Upper lobe of left lung (tissue), 4 donors: Measurements from ENCODE around the gene GOLPH3L.

Source experiments
- POLR2AphosphoS5 ChIP-seq, 2 donors: sonication (generic); formaldehyde crosslinking; IDR thresholded peaks; one replicate each; pipeline ENCODE4 v1.5.1; 2017; ENCODE audit warnings: antibody characterized with exemption in 2 of 2
- TF ChIP-seq, protein P1 (sequence below), 6 experiments: fragments of 450-650 bp in 4 of 6; fragments of 200-600 bp in 2 of 6; sonication (generic) in 2 of 6; IDR thresholded peaks; one replicate each; pipeline ENCODE4 v1.5.1; 2016 to 2019; ENCODE audit warnings: antibody characterized with exemption in 6 of 6

DNA sequence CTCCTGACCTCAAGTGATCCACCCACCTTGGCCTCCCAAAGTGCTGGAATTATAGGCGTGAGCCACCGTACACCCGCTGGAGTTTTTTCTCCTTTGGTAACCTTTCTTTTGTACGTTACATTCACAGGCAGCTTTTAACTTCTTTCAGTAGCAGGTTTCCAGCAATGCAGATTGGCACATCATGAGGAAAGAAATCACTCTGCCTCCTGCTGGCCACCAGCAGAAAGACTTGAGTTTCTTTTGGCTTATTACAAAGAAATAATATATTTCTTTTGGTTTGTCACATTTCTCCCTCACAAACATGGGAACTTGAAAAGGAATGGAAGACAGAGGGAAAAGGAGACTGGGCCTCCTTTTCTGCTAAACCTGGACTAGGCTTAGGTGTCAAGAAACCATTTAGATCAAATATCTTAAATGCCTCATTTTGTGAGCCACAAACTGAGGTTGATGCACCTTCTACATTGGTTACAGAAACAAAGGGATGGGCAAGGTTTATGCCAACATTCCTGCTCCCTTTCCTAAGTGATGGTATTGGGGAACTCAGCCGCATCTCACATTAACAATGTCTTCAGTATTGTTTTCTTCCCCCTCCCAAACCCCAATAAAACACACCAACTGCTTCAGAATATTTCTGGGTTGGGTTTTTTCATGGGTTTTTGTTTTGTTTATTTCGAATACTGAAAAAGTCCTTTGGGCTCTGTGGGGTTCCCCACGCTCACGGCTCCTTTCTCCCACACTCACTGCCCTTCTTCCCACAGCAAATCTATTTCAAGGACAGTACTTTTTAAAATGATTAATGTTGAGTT, 75.3 kb downstream of the GOLPH3L start:
- TF ChIP-seq, protein P1, sequence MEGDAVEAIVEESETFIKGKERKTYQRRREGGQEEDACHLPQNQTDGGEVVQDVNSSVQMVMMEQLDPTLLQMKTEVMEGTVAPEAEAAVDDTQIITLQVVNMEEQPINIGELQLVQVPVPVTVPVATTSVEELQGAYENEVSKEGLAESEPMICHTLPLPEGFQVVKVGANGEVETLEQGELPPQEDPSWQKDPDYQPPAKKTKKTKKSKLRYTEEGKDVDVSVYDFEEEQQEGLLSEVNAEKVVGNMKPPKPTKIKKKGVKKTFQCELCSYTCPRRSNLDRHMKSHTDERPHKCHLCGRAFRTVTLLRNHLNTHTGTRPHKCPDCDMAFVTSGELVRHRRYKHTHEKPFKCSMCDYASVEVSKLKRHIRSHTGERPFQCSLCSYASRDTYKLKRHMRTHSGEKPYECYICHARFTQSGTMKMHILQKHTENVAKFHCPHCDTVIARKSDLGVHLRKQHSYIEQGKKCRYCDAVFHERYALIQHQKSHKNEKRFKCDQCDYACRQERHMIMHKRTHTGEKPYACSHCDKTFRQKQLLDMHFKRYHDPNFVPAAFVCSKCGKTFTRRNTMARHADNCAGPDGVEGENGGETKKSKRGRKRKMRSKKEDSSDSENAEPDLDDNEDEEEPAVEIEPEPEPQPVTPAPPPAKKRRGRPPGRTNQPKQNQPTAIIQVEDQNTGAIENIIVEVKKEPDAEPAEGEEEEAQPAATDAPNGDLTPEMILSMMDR (IDR thresholded peaks at IDR 0.05), result peak; percentile 44 to 88 (median 78)
- peak; percentile 13 to 76 for TF ChIP-seq POLR2AphosphoS5 (IDR thresholded peaks at IDR 0.05)
